GM04504 (cell line): ENCODE results near the gene CRIP1.

Experiments
- DNase-seq: peaks from one replicate; pipeline ENCODE4 v3.0.0-alpha.2; 2012; ENCODE audit warnings: low read depth

Gene CRIP1

GRCh38 chr14:105505101-105505500 is 18.4 kb downstream of the CRIP1 start:
- no peak for DNase-seq

DNA sequence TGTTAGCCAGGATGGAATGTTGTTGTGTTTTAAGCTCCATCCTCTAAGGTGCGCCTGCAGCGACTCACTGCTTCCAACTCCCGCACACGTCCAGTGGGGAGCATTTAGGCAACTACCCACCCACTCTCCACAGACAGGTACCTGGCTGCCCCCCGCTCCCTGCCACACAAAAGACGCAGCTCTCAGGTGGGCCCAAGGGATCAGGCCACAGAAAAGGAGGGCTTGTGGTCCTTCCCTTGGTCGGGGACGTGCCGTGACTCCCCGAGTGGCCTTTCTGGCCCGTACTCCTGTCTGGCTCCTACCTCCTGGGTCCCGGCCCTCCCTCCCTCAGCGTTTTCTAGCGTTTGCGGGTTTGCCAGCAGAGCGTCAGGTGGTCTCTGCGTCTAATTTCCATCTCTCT is 20.6 kb downstream of the CRIP1 start:
- no peak for DNase-seq

DNA sequence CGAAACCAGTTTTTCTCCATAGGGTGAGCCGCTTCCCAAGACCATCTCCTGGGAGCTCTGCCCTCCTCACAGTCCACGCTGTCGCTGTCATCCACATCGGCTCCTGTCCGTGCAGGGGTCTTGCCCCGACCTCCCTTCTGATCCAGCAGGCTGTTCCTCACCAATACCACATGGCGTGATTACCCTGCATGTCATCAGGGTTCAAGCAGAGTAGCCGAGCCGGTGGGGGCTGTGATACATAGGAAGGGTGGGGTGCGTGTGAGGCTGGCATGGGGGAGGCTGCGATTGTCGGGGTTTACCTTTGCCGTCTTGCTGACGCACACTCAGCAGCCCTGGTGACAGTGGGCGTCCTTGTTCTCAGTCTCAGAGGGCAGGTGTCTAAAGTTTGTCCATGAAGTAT is 21.4 kb downstream of the CRIP1 start:
- no peak for DNase-seq

DNA sequence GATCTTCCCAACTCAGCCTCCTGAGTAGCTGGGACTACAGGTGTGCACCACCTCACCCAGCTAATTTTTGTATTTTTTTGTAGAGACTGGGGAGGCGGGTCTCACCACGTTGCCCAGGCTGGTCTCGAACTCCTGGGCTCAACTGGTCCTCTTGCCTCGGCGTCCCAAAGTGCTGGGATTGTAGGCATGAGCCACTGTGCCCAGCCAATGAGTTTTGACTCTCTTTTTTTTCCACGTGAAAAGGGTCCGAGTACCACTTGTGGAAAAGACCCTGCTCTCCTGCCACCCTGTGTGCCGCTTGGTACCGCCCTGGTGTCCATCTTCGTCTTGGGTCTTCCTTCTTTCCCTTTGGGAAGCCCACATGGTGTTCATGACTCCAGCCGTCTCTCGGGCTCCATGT is 21.9 kb downstream of the CRIP1 start:
- no peak for DNase-seq

DNA sequence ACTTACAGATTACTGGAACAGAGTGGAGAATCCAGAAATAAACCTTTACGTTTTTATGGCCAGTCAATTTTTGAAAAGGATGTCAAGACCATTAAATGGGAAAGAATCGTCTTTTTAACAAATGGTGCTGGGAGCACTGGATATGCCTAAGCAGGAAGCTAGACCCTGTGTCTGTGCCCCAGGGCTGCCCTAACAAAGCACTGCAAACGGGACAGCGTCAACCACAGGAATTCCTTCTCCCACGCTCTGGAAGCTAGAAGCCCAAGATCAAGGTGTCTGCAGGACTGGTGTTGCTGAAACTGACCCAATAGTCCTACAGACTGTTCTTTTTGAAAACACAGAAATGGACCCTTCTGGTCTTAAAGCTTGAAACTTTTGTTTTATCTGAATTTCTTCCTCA is 30.4 kb downstream of the CRIP1 start:
- DNase-seq: no peak

- DNase-seq: no peak
Measured at GRCh38 chr14:105519946-105520698, 33.4 kb downstream of the CRIP1 start.

DNA sequence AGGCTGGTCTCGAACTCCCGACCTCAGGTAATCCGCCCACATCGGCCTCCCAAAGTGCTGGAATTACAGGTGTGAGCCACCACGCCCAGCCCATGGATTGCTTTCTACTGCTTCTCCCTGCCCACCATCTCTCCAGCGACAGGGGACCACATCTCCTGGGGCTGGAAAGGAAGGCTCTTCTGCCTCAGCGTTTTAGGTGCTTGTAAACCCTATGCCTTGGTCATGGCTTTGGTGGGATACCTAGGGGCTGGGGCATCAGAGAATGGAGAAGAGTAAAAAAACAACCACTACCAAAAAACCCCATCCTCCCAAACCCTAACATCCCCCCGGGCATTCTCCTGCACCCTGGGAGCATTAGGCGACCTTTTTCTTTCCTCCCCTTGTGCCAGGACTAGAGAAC is 38.6 kb downstream of the CRIP1 start:
- no peak for DNase-seq

DNA sequence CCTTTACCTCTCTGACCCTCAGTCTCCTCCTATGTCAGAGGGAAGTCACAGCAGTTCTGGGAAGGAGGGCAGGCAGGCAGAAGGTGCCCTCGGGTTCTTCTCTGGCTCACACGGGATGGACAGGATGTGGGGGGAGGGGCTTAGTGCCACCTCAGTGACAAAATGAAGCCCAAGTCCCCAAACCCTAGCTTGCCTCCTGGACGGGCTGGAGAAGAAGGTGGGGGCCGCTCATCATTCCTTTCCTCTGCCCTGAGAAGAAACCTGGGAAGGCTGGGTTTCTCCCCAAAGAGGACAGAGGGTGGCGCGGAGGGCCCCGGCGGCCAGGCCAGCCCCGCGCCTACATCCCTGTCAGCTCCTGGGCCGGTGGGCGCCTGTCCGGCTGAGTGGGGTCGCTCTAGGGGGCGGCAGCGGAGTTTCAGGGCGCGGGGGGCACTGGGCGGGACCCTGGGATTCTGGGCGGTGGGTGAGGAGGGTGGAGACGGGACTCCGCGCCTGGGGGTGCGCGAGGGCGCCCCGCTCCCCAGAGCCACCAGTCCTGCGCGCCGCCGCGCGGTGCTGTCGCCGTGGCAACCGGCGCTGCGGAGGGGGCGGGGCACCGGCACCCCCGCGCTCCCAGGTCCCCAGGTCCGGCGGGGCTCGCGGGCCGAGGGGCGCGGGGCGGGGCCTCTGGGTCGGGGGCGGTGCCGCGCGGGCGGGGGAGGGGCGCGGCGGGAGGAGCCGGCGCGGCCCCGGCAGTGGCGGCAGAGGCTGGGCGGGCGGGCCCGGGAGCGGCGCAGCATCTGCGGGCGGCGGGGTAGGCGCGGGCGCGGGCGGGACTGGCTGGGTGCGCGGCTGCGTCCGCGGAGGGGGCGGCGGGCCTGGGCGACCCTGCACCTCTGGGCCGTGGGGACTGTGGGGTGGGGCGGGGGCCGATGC is 39.4 kb downstream of the CRIP1 start, which contains the start of gene TMEM121:
TSS of gene TMEM121 (plus strand) at position 723 of the 915 bp plus-strand sequence. CDS start 2,252 bp downstream, outside the sequence.
- DNase-seq: no peak

GRCh38 chr14:105526776-105527380 is 40.2 kb downstream of the CRIP1 start:
- DNase-seq: no peak

DNA sequence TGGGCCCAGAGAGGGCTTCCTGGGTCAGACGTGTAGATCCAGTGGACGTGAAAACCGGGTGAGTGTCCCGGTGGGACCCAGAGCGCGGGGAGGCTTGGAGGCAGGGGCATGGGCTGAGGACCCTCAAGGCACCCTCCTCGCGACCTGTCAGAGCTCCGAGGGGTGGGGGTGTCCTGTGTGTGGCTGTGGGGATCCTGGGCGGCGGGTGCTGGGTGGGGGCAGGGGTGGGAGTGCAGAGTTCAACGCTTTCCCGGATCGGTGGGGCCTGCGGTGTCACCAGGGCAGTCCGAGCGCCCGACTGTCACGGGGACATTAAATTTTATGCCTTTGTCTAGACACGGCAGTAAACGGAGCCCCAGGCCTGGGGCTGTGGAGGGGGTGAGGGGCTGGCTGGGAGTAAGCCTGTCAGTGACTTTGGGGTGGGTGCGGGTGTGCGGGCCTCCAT is 40.7 kb downstream of the CRIP1 start:
- no peak for DNase-seq

DNA sequence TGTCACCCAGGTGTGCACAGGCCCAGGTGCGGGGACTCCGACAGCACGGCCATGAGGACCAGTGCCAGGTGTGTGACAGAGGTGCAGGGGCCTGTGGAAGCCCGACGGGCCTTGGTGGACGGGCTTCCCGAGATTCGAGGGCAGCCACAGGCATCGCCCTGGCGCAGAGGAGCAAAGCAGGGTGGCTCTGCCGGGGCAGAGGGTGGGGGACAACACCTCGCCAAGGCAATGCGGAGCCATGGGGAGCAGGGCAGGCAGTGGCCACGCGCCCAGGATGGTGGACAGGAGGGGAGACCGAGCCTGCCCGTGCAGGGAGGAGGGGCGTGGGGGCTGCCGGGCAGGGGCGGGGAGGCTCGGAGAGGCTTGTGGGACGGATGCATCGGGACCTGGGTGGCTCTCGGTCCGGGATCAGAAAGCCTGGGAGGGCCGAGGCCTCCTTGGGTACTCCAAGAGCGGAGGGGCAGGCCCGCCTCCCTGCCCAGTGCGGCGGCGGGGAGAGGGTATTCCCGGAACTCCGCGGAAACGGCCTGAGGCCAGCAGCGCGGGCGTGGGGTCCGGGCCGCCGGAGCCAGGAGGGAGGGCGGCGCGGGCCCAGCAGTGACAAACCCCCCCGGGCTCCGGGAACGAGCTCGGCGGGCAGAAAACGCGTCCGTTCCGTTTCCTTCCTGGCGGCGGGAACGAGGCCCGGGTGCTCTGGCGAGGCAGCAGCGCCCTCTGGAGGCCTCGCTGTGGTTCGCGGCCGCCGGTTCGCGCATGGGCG is 41.3 kb downstream of the CRIP1 start:
- DNase-seq: peak; percentile 32

- DNase-seq: no peak
Measured at GRCh38 chr14:105528586-105529318, 42.1 kb downstream of the CRIP1 start.

- DNase-seq: no peak
Measured at GRCh38 chr14:105529319-105529568, 42.6 kb downstream of the CRIP1 start.

DNA sequence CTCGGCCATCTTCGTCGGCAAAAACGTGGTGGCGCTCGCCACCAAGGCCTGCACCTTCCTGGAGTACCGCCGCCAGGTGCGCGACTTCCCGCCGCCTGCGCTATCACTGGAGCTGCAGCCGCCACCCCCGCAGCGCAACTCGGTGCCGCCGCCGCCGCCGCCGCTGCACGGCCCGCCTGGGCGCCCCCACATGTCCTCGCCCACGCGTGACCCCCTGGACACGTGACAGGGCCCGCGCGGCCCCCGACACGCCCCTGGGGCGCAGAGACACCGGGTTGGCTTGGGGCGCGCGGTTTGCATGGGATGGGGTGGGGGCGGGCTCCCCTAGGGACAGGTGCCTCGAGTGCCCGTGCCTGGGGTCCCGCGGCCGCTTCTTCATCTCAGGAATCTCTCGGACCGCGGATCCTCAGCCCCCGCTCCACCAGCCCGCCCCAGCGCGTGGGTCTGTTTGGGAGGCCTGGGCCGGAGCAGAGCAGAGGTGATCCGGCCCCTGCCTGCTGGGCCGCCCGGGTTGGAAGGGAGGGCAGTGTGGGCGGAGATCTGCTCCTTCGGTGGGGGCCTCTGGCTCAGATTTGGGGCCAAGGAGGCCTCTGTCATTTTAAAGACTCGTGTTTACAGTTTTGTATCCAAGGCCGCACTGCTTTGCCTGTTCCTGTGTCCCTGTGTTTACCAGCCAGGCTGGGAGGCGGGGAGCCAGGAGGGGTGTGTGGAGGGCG is 43.0 kb downstream of the CRIP1 start:
- no peak for DNase-seq

DNA sequence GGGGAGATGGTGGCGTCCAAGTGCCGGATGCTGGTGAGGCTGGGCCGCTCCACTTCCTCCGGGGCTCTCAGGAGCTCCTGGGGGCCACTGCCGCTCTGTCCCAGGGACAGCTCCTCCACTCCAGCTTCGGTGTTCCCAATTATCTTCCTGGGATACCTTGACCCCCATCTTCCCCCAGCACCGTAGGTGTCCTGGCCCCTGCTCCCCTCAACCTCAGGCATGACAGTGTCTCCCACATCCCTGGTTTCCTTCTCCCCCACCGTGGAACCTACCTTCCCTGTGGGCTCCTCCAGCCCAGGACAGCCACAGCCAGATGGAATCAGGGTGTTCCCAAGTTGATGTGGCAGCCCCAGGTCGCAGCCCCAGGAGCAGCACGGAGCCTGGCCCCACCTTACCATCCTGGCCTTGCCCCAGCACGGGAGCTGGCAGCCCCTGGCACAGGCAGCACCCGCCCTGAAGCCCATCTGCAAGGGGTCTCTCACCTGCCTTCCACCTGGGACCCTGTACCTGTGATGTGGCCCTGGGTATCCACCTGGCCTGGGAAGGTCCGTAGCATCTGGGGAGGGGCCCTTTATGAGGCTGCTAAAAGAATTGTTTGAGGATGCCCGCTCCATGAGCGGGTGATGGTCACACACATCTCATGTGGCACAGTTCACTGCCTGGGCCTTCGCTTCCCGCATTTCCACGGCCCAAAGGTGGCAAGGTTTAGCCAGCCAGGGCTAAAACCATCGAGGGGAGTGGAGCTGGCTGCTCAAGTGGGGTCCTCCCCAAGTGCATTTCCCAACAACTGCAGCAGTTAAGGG is 43.8 kb downstream of the CRIP1 start:
- DNase-seq: no peak

DNA sequence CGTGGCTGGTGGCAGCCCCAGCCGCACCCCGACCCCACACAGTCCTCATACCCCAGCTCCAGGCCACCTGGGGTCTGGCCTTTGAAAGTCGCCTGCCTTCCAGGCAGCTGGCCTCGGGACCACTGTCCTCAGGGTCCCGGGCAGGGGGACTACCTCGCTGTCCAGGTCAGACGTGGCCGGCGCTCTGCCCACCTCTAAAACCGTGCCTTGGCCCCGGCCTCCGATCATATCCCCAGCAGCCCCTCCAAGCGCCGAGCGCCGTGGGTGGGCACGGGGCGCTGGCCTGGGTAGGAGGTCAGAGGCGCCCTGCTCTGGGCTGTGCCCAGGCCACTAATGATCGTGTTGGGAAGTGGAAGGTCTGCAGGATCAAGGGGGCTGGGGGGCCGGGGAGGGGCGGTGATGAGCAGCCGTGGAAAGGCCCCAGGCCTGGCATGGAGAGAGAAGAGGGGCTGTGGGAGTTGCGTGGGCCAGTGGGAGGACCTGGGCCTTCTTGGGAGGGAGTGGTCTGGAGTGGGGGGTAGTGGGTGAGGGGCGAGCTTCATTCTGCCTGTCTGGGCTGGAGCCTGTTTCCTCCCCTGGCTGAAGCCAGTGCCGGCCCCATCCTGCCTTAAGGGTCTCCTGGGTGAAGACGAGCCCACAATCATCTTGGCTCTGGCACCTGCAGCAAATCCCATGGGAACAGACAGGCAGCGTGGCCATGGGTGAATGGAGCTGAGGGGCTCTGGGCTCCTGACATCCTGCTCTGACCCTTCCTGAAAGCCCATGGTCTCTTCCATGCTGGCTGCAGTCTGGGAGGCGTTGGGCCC is 44.6 kb downstream of the CRIP1 start:
- no peak for DNase-seq

- no peak for DNase-seq
Measured at GRCh38 chr14:105531894-105532623, 45.4 kb downstream of the CRIP1 start.

DNA sequence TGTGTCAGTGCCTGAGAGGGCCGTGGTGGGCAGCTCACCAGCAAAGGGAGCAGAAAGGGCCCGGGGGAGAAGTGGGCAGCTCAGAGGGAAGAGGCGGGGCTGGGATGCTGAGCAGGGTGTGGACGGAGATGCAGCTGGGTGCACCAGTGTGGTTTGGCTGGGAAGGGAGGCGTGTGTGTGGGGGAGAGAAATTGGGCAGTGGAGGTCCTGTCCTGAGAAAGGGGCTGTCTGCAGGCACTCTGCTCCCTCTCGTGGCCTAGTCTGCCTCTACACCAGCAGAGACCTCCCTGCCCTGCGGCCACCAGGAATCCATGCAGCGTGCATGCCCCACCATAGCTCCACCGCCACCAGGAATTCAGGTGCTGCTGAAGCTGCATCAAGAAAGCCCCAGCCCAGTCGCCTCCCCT is 46.1 kb downstream of the CRIP1 start:
- DNase-seq: no peak
